K562 (cell line): ENCODE measurements around the gene PHKG2. TPM values are rescaled to one million over a fixed set of nuclear protein-coding genes. Genes with fewer than 3 reads are reported as not detected.

Experiments
- ATF6 ChIP-seq: sonication (generic); formaldehyde crosslinking; IDR thresholded peaks from 2 replicates; pipeline ENCODE4 v1.4.0; 2020; ENCODE audit warnings: mild to moderate bottlenecking, missing genetic modification reagents
- DDX20 ChIP-seq: fragments of 450-650 bp; IDR thresholded peaks from 2 replicates; pipeline ENCODE4 v1.6.1; 2016; ENCODE audit warnings: missing genetic modification characterization, low read depth, mild to moderate bottlenecking, missing compliant biosample characterization, moderate library complexity
- E2F1 ChIP-seq: sonication (generic); formaldehyde crosslinking; IDR thresholded peaks from 2 replicates; pipeline ENCODE4 v1.8.1; 2023; ENCODE audit warnings: mild to moderate bottlenecking, missing genetic modification reagents, moderate library complexity
- EP400 ChIP-seq: fragments of 450-650 bp; IDR thresholded peaks from 2 replicates; pipeline ENCODE4 v1.6.1; 2017; ENCODE audit warnings: antibody characterized with exemption, mild to moderate bottlenecking, moderate library complexity
- GABPB1 ChIP-seq: sonication (generic); formaldehyde crosslinking; IDR thresholded peaks from 2 replicates; pipeline ENCODE4 v1.8.0; 2022; ENCODE audit warnings: mild to moderate bottlenecking, missing genetic modification reagents
- HDAC2 ChIP-seq: fragments of 450-650 bp; IDR thresholded peaks from 2 replicates; pipeline ENCODE4 v1.6.1; 2016; ENCODE audit warnings: mild to moderate bottlenecking
- HNRNPLL ChIP-seq: fragments of 200-400 bp; formaldehyde crosslinking; IDR thresholded peaks from 2 replicates; pipeline ENCODE4 v1.6.1; 2017; ENCODE audit warnings: low read length, low read depth, mild to moderate bottlenecking; ENCODE audit not compliant: poor library complexity, severe bottlenecking
- KDM5B ChIP-seq: fragments of 200-600 bp; sonication (generic); IDR thresholded peaks from 2 replicates; pipeline ENCODE4 v1.6.1; 2012; ENCODE audit warnings: low read depth, mild to moderate bottlenecking, moderate library complexity, low read length, control low read depth, inconsistent platforms; ENCODE audit not compliant: insufficient replicate concordance
- RBFOX2 ChIP-seq: fragments of 200-400 bp; formaldehyde crosslinking; IDR thresholded peaks from 2 replicates; pipeline ENCODE4 v1.6.1; 2017; ENCODE audit warnings: low read depth, mild to moderate bottlenecking, low read length, moderate library complexity
- REST ChIP-seq, 2 experiments: fragments of 450-650 bp; formaldehyde crosslinking in 1 of 2; IDR thresholded peaks; 2 replicates each; pipeline versions ENCODE4 v1.4.0 to v1.6.1; 2014 to 2020; ENCODE audit warnings: mild to moderate bottlenecking in 2 of 2, borderline replicate concordance in 1 of 2, low read depth in 1 of 2
- STAT5A ChIP-seq: IDR thresholded peaks from 2 replicates; pipeline ENCODE4 v1.6.1; 2012; ENCODE audit warnings: low read length, inconsistent platforms, borderline replicate concordance
- TBP ChIP-seq: optimal IDR thresholded peaks from 2 replicates; pipeline ENCODE3; 2011; ENCODE audit warnings: low read depth, low read length, improper control_type of control experiment
- TEAD1 ChIP-seq, 2 experiments: fragments of 450-650 bp in 1 of 2; sonication (generic) in 1 of 2; formaldehyde crosslinking; IDR thresholded peaks; 2 replicates each; pipeline versions ENCODE4 v1.4.0 to v1.8.0; 2020 to 2022; ENCODE audit warnings: mild to moderate bottlenecking in 2 of 2, missing genetic modification reagents in 1 of 2
- ZNF143 ChIP-seq: sonication (generic); formaldehyde crosslinking; IDR thresholded peaks from 2 replicates; pipeline ENCODE4 v1.9.0; 2022; ENCODE audit warnings: mild to moderate bottlenecking, missing genetic modification reagents
- ZNF274 ChIP-seq: IDR thresholded peaks from 2 replicates; pipeline ENCODE4 v1.6.1; 2011; ENCODE audit warnings: low read depth, mild to moderate bottlenecking, low read length, moderate library complexity, borderline replicate concordance
- polyA plus RNA-seq, 8 experiments: library from polyadenylated mRNA; depleted of rRNA in 4 of 8; stranded (reverse) in 5 of 8; unstranded in 3 of 8; fragments of >200 nt; fragmentation: Nextera tagmentation in 2 of 8; fragmentation: Illumina TruSeq in 1 of 8; extraction: Ambion mirVana in 2 of 8; extraction: Trizol in 1 of 8; gene quantifications; 2 replicates each; pipeline versions ENCODE4 v1.2.1 to v1.2.3, GENCODE V29; 2011 to 2014; ENCODE audit warnings: inconsistent platforms in 1 of 8, missing spikeins in 1 of 8
- total RNA-seq, 7 experiments: library from RNA; depleted of rRNA in 6 of 7; stranded (reverse); fragments of >200 nt in 6 of 7; fragmentation: Illumina TruSeq in 2 of 7; extraction: Trizol in 2 of 7; gene quantifications; 2 replicates each; pipeline versions ENCODE4 v1.2.1 to v1.2.3, GENCODE V29; 2011 to 2021; ENCODE audit warnings: low replicate concordance in 1 of 7

PHKG2 gene
- total and polyA plus RNA-seq, 9 of the 15 experiments (the other 6 are each of a cell fraction or from before 2014, with no cell fraction given): 5.8 to 54.2 (median 30.7) TPM

- TF ChIP-seq DDX20 (no peak), RBFOX2 (peak; percentile 88), E2F1 (peak; percentile 43; the same call in 1 of the 2 replicates), TEAD1 (CRISPR knock-in tag; IDR thresholded peaks at IDR 0.05) (peak; percentile 4 to 18; a peak in 2 of 4 replicates), TBP (peak; percentile 59), GABPB1 (peak; percentile 72; the same call in 1 of the 2 replicates), ZNF143 (CRISPR knock-in tag) (no peak), HNRNPLL (peak; percentile 21), STAT5A (peak; percentile 9; the same call in 1 of the 2 replicates), EP400 (peak; percentile 72), HDAC2 (peak; percentile 50; the same call in 1 of the 2 replicates), KDM5B (peak; percentile 7), ZNF274 (peak; percentile 3; the same call in 1 of the 2 replicates), ATF6 (0 out of 2 replicates have a peak, but pooled peaks have one; percentile 78), REST (IDR thresholded peaks at IDR 0.05; ENCODE audit: borderline replicate concordance) (peak; percentile 22; the same call in 1 of the 2 replicates), REST (CRISPR knock-in tag; IDR thresholded peaks at IDR 0.05; ENCODE audit: low read depth) (peak; percentile 66)
Measured at GRCh38 chr16:30698816-30699614, 49.2 kb upstream of the PHKG2 start, which contains the start of gene SRCAP (continued).
